ENCODE measurements around the gene MCTP2.

The MCTP2 gene

GRCh38 chr15:94265982-94266381 lies 34.6 kb downstream of the MCTP2 start:
- DNase-seq, result no peak

- DNase-seq, result no peak
Observed at GRCh38 chr15:94266789-94267188, 35.4 kb downstream of the MCTP2 start.

GRCh38 chr15:94269954-94270353 lies 38.6 kb downstream of the MCTP2 start:
- no peak for DNase-seq

- no peak for DNase-seq
Observed at GRCh38 chr15:94270570-94270969, 39.2 kb downstream of the MCTP2 start.

- no peak for DNase-seq
Observed at GRCh38 chr15:94272251-94272898, 41.0 kb downstream of the MCTP2 start.

- DNase-seq, result no peak
Observed at GRCh38 chr15:94273826-94274225, 42.5 kb downstream of the MCTP2 start.

GRCh38 chr15:94274745-94275144 lies 43.4 kb downstream of the MCTP2 start:
- no peak for DNase-seq

- DNase-seq, result no peak
Observed at GRCh38 chr15:94277485-94277884, 46.1 kb downstream of the MCTP2 start.

GRCh38 chr15:94279736-94280135 lies 48.4 kb downstream of the MCTP2 start:
- no peak for DNase-seq

- no peak for DNase-seq
Observed at GRCh38 chr15:94280301-94280700, 48.9 kb downstream of the MCTP2 start.

- no peak for DNase-seq
Observed at GRCh38 chr15:94282269-94283250, 51.2 kb downstream of the MCTP2 start.

- no peak for DNase-seq
Observed at GRCh38 chr15:94286583-94286982, 55.2 kb downstream of the MCTP2 start.

GRCh38 chr15:94287794-94288246 lies 56.5 kb downstream of the MCTP2 start:
- DNase-seq, result no peak

GRCh38 chr15:94290730-94291129 lies 59.4 kb downstream of the MCTP2 start:
- DNase-seq, result no peak

- no peak for DNase-seq
Observed at GRCh38 chr15:94293411-94294402, 62.3 kb downstream of the MCTP2 start.

- no peak for DNase-seq
Observed at GRCh38 chr15:94294556-94294955, 63.2 kb downstream of the MCTP2 start.

GRCh38 chr15:94295275-94295674 lies 63.9 kb downstream of the MCTP2 start:
- DNase-seq, result no peak

GRCh38 chr15:94296717-94297116 lies 65.4 kb downstream of the MCTP2 start:
- DNase-seq, result no peak

- no peak for DNase-seq
Observed at GRCh38 chr15:94297558-94297957, 66.2 kb downstream of the MCTP2 start.

- no peak for DNase-seq
Observed at GRCh38 chr15:94298364-94298763, 67.0 kb downstream of the MCTP2 start.

GRCh38 chr15:94300612-94301011 lies 69.3 kb downstream of the MCTP2 start:
- no peak for DNase-seq

- DNase-seq, result no peak
Observed at GRCh38 chr15:94305133-94305532, 73.8 kb downstream of the MCTP2 start.

All from NCI-H2107 (cell line).